ENCODE data around the gene ITGA8.
"Not testable (repeated sequence)": the region's sequence is repeated elsewhere in the genome, so short reads cannot be mapped to it uniquely, and the experiment has no call there.

Gene ITGA8

GRCh38 chr10:15670880-15671279 lies 48.8 kb downstream of the ITGA8 start:
- H3K4me1 Mint-ChIP-seq, result no peaks in the 10 kb centered on the region
- no peaks in the 10 kb centered on the region for H3K27me3 Mint-ChIP-seq
- H3K4me3 Mint-ChIP-seq, result no peak overlapping the region
- no peaks in the 10 kb centered on the region for H3K36me3 Mint-ChIP-seq
- H3K9me3 Mint-ChIP-seq, result peaks cover 2% of the 10 kb centered on the region
- ATAC-seq, result no peak
- no peak overlapping the region for H3K27ac Mint-ChIP-seq

DNA sequence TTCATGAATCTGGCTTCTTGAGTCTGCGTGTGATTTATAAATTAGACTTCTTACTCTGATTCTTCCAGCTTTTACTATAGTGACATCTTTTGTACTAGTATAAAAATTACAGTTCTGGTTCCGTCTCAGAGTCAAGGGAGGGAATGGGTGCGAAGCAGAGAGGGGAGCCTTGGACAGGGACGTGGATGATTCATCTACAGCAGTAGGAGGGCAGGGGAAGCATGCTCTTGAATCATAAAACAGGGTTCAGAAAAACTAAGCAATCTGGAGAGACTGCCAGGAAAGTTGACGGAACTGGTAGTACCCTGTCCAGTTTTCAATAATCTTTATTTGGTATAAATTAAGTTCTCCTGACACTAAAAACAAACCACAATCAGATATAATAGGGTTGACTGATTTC lies 58.1 kb downstream of the ITGA8 start:
- no peaks in the 10 kb centered on the region for H3K27me3 Mint-ChIP-seq
- no peaks in the 10 kb centered on the region for H3K9me3 Mint-ChIP-seq
- H3K27ac Mint-ChIP-seq, result no peak overlapping the region

GRCh38 chr10:15660990-15661389 lies 58.7 kb downstream of the ITGA8 start:
- no peak overlapping the region for H3K27ac Mint-ChIP-seq
- H3K9me3 Mint-ChIP-seq, result no peaks in the 10 kb centered on the region
- H3K27me3 Mint-ChIP-seq, result no peaks in the 10 kb centered on the region
- H3K36me3 Mint-ChIP-seq, result no peaks in the 10 kb centered on the region
- H3K4me1 Mint-ChIP-seq, result no peaks in the 10 kb centered on the region
- ATAC-seq, result no peak
- H3K4me3 Mint-ChIP-seq, result no peak overlapping the region

More for the DNA sequence above, 58.1 kb downstream of the ITGA8 start:
- Mint-ChIP-seq H3K4me1 (no peaks in the 10 kb centered on the region), H3K36me3 (no peaks in the 10 kb centered on the region), H3K4me3 (no peak overlapping the region)
- ATAC-seq, result peak; percentile 36

GRCh38 chr10:15658069-15658702 lies 61.5 kb downstream of the ITGA8 start:
- Mint-ChIP-seq H3K4me3 (no peak overlapping the region), H3K27me3 (no peaks in the 10 kb centered on the region), H3K27ac (no peak overlapping the region), H3K4me1 (no peaks in the 10 kb centered on the region), H3K9me3 (no peaks in the 10 kb centered on the region), H3K36me3 (no peaks in the 10 kb centered on the region)
- ATAC-seq, result no peak

DNA sequence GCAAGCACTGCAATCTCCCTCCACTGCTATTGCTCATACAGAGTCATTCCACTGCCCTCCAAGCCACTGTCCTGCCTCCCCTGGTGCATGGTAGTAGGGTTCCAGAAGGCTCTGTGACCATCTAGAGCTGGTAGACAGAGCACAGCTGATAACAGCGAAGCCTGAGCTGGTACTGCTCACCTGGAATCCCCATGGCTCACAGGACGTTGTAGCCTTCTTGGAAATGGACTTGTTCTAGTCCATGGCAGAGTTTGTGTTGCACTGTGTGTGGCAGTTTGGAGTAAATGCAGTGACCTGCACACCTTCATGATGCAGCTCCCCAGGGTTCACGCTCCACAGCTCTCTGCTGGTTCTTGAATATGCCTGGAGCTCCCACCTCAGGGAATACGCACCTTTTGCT lies 67.0 kb downstream of the ITGA8 start:
- H3K27me3 Mint-ChIP-seq, result no peaks in the 10 kb centered on the region
- H3K36me3 Mint-ChIP-seq, result no peaks in the 10 kb centered on the region
- no peak for ATAC-seq
- peaks cover 2% of the 10 kb centered on the region for H3K9me3 Mint-ChIP-seq
- no peaks in the 10 kb centered on the region for H3K4me1 Mint-ChIP-seq
- no peak overlapping the region for H3K4me3 Mint-ChIP-seq
- H3K27ac Mint-ChIP-seq, result no peak overlapping the region

DNA sequence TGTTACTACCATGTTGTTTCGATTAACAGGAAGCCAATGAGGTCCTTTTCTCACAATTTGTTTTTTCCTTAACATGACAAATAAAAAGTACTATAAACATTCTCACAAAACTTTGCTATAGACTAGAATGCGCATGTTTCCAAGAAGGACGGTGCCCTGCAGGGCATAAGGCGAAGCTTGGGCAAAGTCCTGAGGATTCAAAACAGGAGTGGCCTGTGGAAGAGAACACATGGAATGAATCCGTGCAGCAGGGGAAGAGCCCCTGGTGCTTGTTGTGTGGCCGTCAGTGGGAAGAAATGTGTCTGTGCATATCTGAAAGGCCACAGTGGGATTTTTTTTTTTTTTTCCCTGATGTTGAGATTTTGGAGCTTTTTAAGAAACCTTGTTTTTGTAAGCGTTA lies 67.6 kb downstream of the ITGA8 start:
- no peak overlapping the region for H3K27ac Mint-ChIP-seq
- H3K4me3 Mint-ChIP-seq, result no peak overlapping the region
- no peaks in the 10 kb centered on the region for H3K4me1 Mint-ChIP-seq
- no peak for ATAC-seq
- no peaks in the 10 kb centered on the region for H3K27me3 Mint-ChIP-seq
- H3K36me3 Mint-ChIP-seq, result no peaks in the 10 kb centered on the region
- H3K9me3 Mint-ChIP-seq, result peaks cover 2% of the 10 kb centered on the region

- Mint-ChIP-seq H3K4me3 (no peak overlapping the region), H3K36me3 (no peaks in the 10 kb centered on the region), H3K9me3 (peaks cover 2% of the 10 kb centered on the region), H3K27ac (no peak overlapping the region), H3K4me1 (no peaks in the 10 kb centered on the region), H3K27me3 (no peaks in the 10 kb centered on the region)
- no peak for ATAC-seq
These were observed 68.5 kb downstream of the ITGA8 start for GRCh38 chr10:15651175-15651574.

DNA sequence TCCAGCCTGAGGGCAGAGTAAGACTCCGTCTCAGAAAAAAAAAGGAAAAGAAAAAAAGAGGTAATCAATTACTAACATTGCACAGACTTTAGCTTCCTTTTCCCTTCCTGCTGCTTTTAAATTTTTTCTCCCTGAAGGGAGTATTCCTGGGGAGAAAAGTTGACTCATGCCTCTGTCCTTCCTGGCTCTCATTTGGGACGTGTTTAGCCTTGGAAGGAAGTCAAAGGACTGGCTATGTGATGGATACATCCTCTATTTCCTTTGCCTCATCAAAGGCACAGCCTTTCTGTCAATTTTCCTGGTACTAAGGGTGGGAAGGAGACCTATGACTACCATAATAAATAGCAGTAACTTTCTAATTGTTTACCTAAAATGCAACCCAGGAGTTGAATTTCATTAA lies 77.6 kb downstream of the ITGA8 start:
- H3K4me1 Mint-ChIP-seq, result no peaks in the 10 kb centered on the region
- H3K9me3 Mint-ChIP-seq, result no peaks in the 10 kb centered on the region
- no peaks in the 10 kb centered on the region for H3K36me3 Mint-ChIP-seq
- H3K4me3 Mint-ChIP-seq, result no peak overlapping the region
- ATAC-seq, result no peak
- no peaks in the 10 kb centered on the region for H3K27me3 Mint-ChIP-seq
- no peak overlapping the region for H3K27ac Mint-ChIP-seq

GRCh38 chr10:15640536-15641085 lies 79.1 kb downstream of the ITGA8 start:
- ATAC-seq, result no peak
- no peaks in the 10 kb centered on the region for H3K27me3 Mint-ChIP-seq
- H3K9me3 Mint-ChIP-seq, result no peaks in the 10 kb centered on the region
- H3K27ac Mint-ChIP-seq, result no peak overlapping the region
- H3K4me1 Mint-ChIP-seq, result no peaks in the 10 kb centered on the region
- no peak overlapping the region for H3K4me3 Mint-ChIP-seq
- no peaks in the 10 kb centered on the region for H3K36me3 Mint-ChIP-seq

GRCh38 chr10:15636446-15636845 lies 83.3 kb downstream of the ITGA8 start:
- no peaks in the 10 kb centered on the region for H3K4me1 Mint-ChIP-seq
- no peak for ATAC-seq
- no peaks in the 10 kb centered on the region for H3K36me3 Mint-ChIP-seq
- no peaks in the 10 kb centered on the region for H3K9me3 Mint-ChIP-seq
- no peaks in the 10 kb centered on the region for H3K27me3 Mint-ChIP-seq
- no peak overlapping the region for H3K27ac Mint-ChIP-seq
- no peak overlapping the region for H3K4me3 Mint-ChIP-seq

DNA sequence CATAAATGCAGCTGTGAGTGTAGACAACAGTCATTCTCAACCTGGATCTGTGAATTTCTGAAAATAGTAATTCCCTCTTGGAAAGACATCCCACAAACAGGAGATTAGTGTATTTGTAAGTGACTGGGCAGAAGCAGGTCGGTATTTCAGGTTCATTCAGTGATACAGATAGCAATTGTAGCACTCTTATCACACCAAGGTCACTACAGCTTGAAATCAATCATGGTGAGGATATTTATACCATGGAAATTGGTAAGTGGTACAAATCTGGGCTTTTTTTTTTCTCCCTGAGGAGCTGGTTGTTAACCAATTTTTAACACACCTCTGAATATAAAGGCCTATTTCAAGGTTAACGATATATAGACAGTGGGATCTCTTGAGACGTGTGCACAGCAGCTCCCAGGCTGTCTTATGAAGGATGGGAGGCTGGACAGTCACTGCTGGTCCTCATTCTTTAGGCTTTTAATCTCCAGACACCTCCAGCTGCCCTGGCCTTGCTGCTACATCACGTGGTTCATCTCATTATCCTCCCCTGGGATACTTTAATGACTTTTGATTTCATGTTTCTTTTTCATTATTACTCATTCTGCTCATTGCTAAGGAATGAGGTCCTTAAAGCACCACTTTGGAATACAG lies 87.1 kb downstream of the ITGA8 start:
- Mint-ChIP-seq H3K4me1 (no peaks in the 10 kb centered on the region), H3K36me3 (no peaks in the 10 kb centered on the region), H3K4me3 (no peak overlapping the region), H3K27me3 (no peaks in the 10 kb centered on the region), H3K27ac (no peak overlapping the region), H3K9me3 (no peaks in the 10 kb centered on the region)
- ATAC-seq, result no peak

- not testable (repeated sequence) for H3K27ac Mint-ChIP-seq, ATAC-seq, H3K4me3 Mint-ChIP-seq, H3K36me3 Mint-ChIP-seq, H3K27me3 Mint-ChIP-seq, H3K4me1 Mint-ChIP-seq, H3K9me3 Mint-ChIP-seq
These were observed 88.5 kb downstream of the ITGA8 start for GRCh38 chr10:15631205-15631604.

GRCh38 chr10:15630353-15630752 lies 89.4 kb downstream of the ITGA8 start:
- H3K36me3 Mint-ChIP-seq, result no peaks in the 10 kb centered on the region
- H3K4me3 Mint-ChIP-seq, result no peak overlapping the region
- H3K27ac Mint-ChIP-seq, result no peak overlapping the region
- H3K4me1 Mint-ChIP-seq, result no peaks in the 10 kb centered on the region
- ATAC-seq, result no peak
- H3K27me3 Mint-ChIP-seq, result no peaks in the 10 kb centered on the region
- H3K9me3 Mint-ChIP-seq, result no peaks in the 10 kb centered on the region

DNA sequence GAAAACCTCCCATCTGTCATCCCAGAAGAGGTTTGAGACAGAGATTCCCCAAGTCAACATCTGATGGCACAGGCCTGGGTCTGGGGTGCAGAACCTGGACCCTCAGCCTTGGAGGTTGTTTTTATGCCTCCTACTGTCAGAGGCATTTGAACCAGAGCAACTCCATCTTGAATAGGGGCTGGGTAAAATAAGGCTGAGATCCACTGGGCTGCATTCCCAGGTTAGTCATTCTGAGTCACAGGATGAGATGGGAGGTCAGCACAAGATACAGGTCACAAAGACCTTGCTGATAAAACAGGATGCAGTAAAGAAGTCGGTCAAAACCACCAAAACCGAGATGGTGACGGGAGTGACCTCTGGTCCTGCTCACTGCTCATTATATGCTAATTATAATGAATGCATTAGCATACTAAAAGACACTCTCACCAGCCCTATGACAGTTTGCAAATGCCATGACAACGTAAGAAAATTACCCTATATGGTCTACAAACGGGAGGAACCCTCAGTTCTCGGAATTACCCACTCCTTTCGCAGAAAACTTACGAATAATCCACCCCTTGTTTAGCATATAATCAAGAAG lies 92.0 kb downstream of the ITGA8 start:
- Mint-ChIP-seq H3K9me3 (no peaks in the 10 kb centered on the region), H3K27me3 (no peaks in the 10 kb centered on the region), H3K4me3 (no peak overlapping the region), H3K36me3 (no peaks in the 10 kb centered on the region), H3K27ac (no peak overlapping the region), H3K4me1 (no peaks in the 10 kb centered on the region)
- no peak for ATAC-seq

DNA sequence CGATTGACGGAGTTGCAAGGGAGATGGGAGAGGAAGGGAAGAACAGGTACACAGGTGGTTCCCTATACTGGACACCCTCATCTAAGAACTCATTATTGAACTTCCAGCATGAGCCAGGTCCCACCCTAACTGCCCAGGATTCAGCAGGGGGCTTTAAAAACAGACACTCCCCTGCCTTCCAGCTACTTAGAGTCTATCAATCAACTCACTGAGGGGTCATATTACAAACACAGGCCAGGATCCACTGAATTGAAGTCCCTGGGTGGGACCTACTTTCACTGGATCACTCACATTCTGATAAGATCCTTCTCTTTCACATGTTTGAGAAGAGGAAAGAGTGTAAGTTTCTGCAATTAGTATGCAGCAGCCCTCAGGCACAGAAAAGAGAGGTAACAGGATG lies 92.8 kb downstream of the ITGA8 start:
- Mint-ChIP-seq H3K27ac (no peak overlapping the region), H3K4me1 (no peaks in the 10 kb centered on the region), H3K4me3 (no peak overlapping the region), H3K36me3 (no peaks in the 10 kb centered on the region), H3K27me3 (no peaks in the 10 kb centered on the region), H3K9me3 (no peaks in the 10 kb centered on the region)
- ATAC-seq, result no peak

DNA sequence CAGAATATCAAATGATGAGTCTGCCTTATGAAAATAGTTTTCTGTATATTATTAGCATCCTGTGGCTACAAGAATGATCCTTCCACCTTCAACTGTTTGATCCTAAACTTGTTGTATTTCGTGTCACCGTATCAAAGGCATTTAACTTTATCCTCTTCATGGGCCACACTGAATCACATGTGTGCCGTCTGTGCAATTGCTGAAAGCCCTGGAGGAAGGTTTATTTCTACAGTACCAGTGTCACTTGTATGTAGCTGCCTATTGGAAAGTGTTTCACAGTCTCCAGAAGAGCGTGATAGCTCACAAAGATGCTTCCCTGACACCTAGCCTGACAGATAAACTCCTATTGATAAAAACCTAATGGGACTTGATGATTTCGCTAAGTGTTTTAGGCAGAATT lies 94.5 kb downstream of the ITGA8 start:
- Mint-ChIP-seq H3K9me3 (no peaks in the 10 kb centered on the region), H3K36me3 (no peaks in the 10 kb centered on the region), H3K4me3 (no peak overlapping the region), H3K27me3 (no peaks in the 10 kb centered on the region), H3K27ac (no peak overlapping the region), H3K4me1 (no peaks in the 10 kb centered on the region)
- no peak for ATAC-seq

Data from stimulated activated memory B cell treated with anti-CD40 and anti-IgM and Interleukin-4, amounts not matched to agents 10 μg/mL and 1 μg/mL and 100 μg/mL, for 72 hours (primary cell).